GM12878 (cell line): ENCODE data around the gene TUBGCP2. TPM values are rescaled to one million over a fixed set of nuclear protein-coding genes. Genes with fewer than 3 reads are reported as not detected.

Source experiments
- LARP7 ChIP-seq: fragments of 450-650 bp; IDR thresholded peaks from 2 replicates; pipeline ENCODE4 v1.6.1; 2017; ENCODE audit warnings: mild to moderate bottlenecking
- MTA3 ChIP-seq: IDR thresholded peaks from 2 replicates; pipeline ENCODE4 v1.6.1; 2012; ENCODE audit warnings: low read length, inconsistent platforms, borderline replicate concordance
- NR2C2 ChIP-seq: IDR thresholded peaks from 2 replicates; pipeline ENCODE4 v1.6.1; 2011; ENCODE audit warnings: borderline replicate concordance, low read depth; ENCODE audit not compliant: control insufficient read depth, insufficient read length
- PAX8 ChIP-seq: fragments of 450-650 bp; IDR thresholded peaks from 2 replicates; pipeline ENCODE4 v1.6.1; 2017; ENCODE audit warnings: mild to moderate bottlenecking, moderate library complexity
- POLR2A ChIP-seq: IDR thresholded peaks from 2 replicates; pipeline ENCODE4 v1.6.1; 2011; ENCODE audit warnings: low read depth, mild to moderate bottlenecking, low read length
- POLR2AphosphoS2 ChIP-seq: IDR thresholded peaks from 2 replicates; pipeline ENCODE4 v1.6.1; 2011; ENCODE audit warnings: low read depth, mild to moderate bottlenecking, low read length, improper control_type of control experiment, moderate library complexity
- POLR2AphosphoS5 ChIP-seq: IDR thresholded peaks from 2 replicates; pipeline ENCODE4 v1.6.1; 2011; ENCODE audit warnings: mild to moderate bottlenecking, low read length, inconsistent platforms
- RELA ChIP-seq: fragments of 450-650 bp; IDR thresholded peaks from 2 replicates; pipeline ENCODE4 v1.8.0; 2014; ENCODE audit warnings: borderline replicate concordance; ENCODE audit not compliant: partially characterized antibody
- SMAD1 ChIP-seq: fragments of 450-650 bp; IDR thresholded peaks from 2 replicates; pipeline ENCODE4 v1.6.1; 2018; ENCODE audit warnings: mild to moderate bottlenecking, low read depth; ENCODE audit not compliant: partially characterized antibody
- SMC3 ChIP-seq: IDR thresholded peaks from 2 replicates; pipeline ENCODE4 v1.6.1; 2011; ENCODE audit warnings: low read length, improper control_type of control experiment, borderline replicate concordance
- SRF ChIP-seq, 2 experiments: IDR thresholded peaks; 2 replicates each; pipeline ENCODE4 v1.6.1; 2011; ENCODE audit warnings: low read depth in 2 of 2, low read length in 2 of 2, mild to moderate bottlenecking in 1 of 2, moderate library complexity in 1 of 2
- SUPT20H ChIP-seq: IDR thresholded peaks from 2 replicates; pipeline ENCODE4 v1.6.1; 2011; ENCODE audit warnings: low read depth, mild to moderate bottlenecking, low read length, moderate library complexity, borderline replicate concordance; ENCODE audit not compliant: control insufficient read depth
- TCF3 ChIP-seq: IDR thresholded peaks from 2 replicates; pipeline ENCODE4 v1.6.1; 2012; ENCODE audit warnings: low read depth, mild to moderate bottlenecking, low read length, borderline replicate concordance; ENCODE audit not compliant: insufficient read depth
- polyA plus RNA-seq, 11 experiments: library from polyadenylated mRNA; depleted of rRNA in 4 of 11; unstranded in 6 of 11; stranded (reverse) in 5 of 11; fragments of >200 nt; fragmentation: Nextera tagmentation in 4 of 11; fragmentation: Illumina TruSeq in 1 of 11; extraction: Ambion mirVana in 4 of 11; extraction: Trizol in 1 of 11; gene quantifications; 1 replicate in 1 of 11; 2 replicates in 10 of 11; pipeline versions ENCODE4 v1.2.1 to v1.2.3, GENCODE V29; 2011 to 2016; ENCODE audit warnings: inconsistent platforms in 2 of 11, missing spikeins in 2 of 11, low read depth in 1 of 11
- total RNA-seq, 4 experiments: library from RNA; depleted of rRNA in 3 of 4; stranded (reverse); fragments of >200 nt in 3 of 4; fragmentation: Illumina TruSeq in 1 of 4; extraction: Trizol in 1 of 4; gene quantifications; 2 replicates each; pipeline versions ENCODE4 v1.2.1 to v1.2.3, GENCODE V29; 2013 to 2021
- TF ChIP-seq, protein P1 (sequence below): fragments of 450-650 bp; IDR thresholded peaks from 2 replicates; pipeline ENCODE4 v1.6.1; 2017; ENCODE audit warnings: mild to moderate bottlenecking, moderate library complexity

The TUBGCP2 gene
- total and polyA plus RNA-seq, 10 of the 15 experiments (the other 5 are each of a cell fraction or from before 2014, with no cell fraction given): 4.8 to 47.1 (median 34.7) TPM

DNA sequence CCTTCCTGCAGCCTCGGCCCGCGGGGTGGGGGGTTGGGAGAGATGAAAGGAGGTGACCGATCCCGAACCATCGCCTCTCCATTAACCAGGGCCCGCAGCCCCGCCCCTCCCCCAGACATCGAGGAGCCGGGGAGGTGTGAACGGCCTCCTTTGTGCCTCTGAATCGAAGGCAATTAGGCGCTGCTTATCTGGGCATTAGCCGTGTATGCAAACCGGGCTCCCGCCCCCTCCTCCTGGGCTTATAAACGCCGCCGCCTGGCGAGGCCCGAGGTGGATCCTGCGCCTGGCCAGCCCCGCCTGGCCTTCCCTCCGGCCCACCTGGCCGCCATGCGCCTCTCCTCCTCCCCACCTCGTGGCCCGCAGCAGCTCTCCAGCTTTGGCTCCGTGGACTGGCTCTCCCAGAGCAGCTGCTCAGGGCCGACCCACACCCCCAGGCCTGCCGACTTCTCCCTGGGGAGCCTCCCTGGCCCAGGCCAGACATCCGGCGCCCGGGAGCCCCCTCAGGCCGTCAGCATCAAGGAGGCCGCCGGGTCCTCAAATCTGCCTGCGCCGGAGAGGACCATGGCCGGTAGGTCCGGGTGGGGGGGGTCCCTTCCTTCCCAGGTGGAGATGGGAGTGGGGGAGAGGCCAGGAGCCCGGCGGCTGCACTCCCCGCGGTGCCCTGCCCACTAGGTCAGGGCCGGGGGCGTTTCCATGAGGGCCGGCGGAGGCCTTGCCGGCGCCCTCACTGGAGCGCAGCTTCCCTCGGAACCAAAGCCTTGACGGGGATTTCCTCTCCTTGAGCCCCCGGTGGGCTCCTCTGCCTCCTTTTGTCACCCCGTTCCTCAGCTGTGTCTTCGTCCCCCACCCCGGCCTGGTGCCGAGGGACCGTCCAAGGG lies 70.8 kb downstream of the TUBGCP2 start, which contains the start of gene VENTX (continued):
- no peak for TF ChIP-seq SRF (IDR thresholded peaks at IDR 0.05; ENCODE audit: low read depth in 2 of 2, low read length in 2 of 2)
- TF ChIP-seq TCF3: no peak
- no peak for TF ChIP-seq NR2C2
- TF ChIP-seq SMAD1: no peak
- TF ChIP-seq LARP7: no peak
- no peak for TF ChIP-seq PAX8
- TF ChIP-seq POLR2AphosphoS5: no peak
- no peak for TF ChIP-seq MTA3
- no peak for TF ChIP-seq POLR2AphosphoS2
- TF ChIP-seq RELA: no peak
- no peak for TF ChIP-seq POLR2A
- TF ChIP-seq SUPT20H: no peak
- no peak for TF ChIP-seq SMC3
- TF ChIP-seq, protein P1, sequence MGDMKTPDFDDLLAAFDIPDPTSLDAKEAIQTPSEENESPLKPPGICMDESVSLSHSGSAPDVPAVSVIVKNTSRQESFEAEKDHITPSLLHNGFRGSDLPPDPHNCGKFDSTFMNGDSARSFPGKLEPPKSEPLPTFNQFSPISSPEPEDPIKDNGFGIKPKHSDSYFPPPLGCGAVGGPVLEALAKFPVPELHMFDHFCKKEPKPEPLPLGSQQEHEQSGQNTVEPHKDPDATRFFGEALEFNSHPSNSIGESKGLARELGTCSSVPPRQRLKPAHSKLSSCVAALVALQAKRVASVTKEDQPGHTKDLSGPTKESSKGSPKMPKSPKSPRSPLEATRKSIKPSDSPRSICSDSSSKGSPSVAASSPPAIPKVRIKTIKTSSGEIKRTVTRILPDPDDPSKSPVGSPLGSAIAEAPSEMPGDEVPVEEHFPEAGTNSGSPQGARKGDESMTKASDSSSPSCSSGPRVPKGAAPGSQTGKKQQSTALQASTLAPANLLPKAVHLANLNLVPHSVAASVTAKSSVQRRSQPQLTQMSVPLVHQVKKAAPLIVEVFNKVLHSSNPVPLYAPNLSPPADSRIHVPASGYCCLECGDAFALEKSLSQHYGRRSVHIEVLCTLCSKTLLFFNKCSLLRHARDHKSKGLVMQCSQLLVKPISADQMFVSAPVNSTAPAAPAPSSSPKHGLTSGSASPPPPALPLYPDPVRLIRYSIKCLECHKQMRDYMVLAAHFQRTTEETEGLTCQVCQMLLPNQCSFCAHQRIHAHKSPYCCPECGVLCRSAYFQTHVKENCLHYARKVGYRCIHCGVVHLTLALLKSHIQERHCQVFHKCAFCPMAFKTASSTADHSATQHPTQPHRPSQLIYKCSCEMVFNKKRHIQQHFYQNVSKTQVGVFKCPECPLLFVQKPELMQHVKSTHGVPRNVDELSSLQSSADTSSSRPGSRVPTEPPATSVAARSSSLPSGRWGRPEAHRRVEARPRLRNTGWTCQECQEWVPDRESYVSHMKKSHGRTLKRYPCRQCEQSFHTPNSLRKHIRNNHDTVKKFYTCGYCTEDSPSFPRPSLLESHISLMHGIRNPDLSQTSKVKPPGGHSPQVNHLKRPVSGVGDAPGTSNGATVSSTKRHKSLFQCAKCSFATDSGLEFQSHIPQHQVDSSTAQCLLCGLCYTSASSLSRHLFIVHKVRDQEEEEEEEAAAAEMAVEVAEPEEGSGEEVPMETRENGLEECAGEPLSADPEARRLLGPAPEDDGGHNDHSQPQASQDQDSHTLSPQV: no peak
